DMS 273 (cell line): ENCODE measurements around the gene PRPSAP2.

Experiments used
- DNase-seq: peaks from one replicate; lab custom pipeline; 2025; ENCODE audit not compliant: unreplicated experiment; lab: John Stamatoyannopoulos, UW

The PRPSAP2 gene

DNA sequence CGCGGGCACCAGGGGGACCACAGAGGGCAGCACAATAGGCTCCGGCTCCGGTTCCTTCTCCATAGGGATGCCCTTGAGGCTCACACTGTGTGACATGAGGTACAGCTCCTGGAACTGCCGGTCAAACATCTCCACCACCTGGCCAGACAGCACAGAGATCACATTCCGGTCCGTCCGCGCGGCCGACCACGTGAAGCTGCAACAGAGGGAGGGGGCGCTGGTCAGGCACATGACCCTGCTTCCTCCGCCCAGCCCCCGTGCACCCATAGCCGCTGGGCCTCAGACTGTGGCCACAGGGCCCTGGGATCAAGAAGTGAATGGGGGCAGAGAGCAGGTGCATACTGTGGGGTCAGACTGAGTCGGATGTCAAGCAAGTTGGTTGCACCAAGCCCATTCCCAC, 120.7 kb downstream of the PRPSAP2 start:
- DNase-seq = no peak
